SK-N-MC (cell line): ENCODE results near the gene UBA5.
A peak's percentile ranks its signal among the peaks of the same experiment; 100 is the strongest.
"Not testable (repeated sequence)": the region's sequence is repeated elsewhere in the genome, so short reads cannot be mapped to it uniquely, and the experiment has no call there.

Experiments used
- DNase-seq: peaks from one replicate; pipeline ENCODE4 v3.0.0-alpha.2; 2011; ENCODE audit warnings: low read depth, low spot score
- H3K27ac ChIP-seq: fragments of 200-600 bp; sonication (generic); 2 replicates; pipeline ENCODE4 v1.5.1; 2016; ENCODE audit warnings: mixed run types
- H3K36me3 ChIP-seq: fragments of 200-600 bp; sonication (generic); 2 replicates; pipeline ENCODE4 v1.6.1; 2017; ENCODE audit warnings: antibody characterized with exemption, low read length, mixed read lengths; ENCODE audit not compliant: insufficient read depth
- H3K4me3 ChIP-seq: fragments of 200-600 bp; sonication (generic); 2 replicates; pipeline ENCODE4 v1.5.1; 2016
- H3K9ac ChIP-seq: fragments of 200-600 bp; sonication (generic); 2 replicates; pipeline ENCODE4 v1.8.0; 2017; ENCODE audit warnings: mixed run types, mixed read lengths; ENCODE audit not compliant: insufficient read length
- H3K9me3 ChIP-seq: fragments of 200-600 bp; sonication (generic); 2 replicates; pipeline ENCODE4 v1.6.1; 2017; ENCODE audit warnings: low read depth, mild to moderate bottlenecking, antibody characterized with exemption, low read length, moderate library complexity, mixed read lengths
- EZH2 ChIP-seq: fragments of 200-600 bp; sonication (generic); IDR thresholded peaks from one replicate; pipeline ENCODE4 v1.6.1; 2017; ENCODE audit warnings: antibody characterized with exemption
- FOXP2 ChIP-seq: optimal IDR thresholded peaks from 2 replicates; pipeline ENCODE3; 2011; ENCODE audit warnings: mild to moderate bottlenecking, moderate library complexity; ENCODE audit not compliant: insufficient read depth; ENCODE audit errors: extremely low read length, control extremely low read depth
- POLR2AphosphoS5 ChIP-seq: IDR thresholded peaks from 2 replicates; pipeline ENCODE4 v1.6.1; 2012; ENCODE audit warnings: mild to moderate bottlenecking, low read depth, low read length, borderline replicate concordance

The UBA5 gene

GRCh38 chr3:132660052-132660810, at the start of gene UBA5:
UBA5 (plus strand) TSS chr3:132660329; CDS start chr3:132660538, 209 bp downstream.
- DNase-seq, result peak; percentile 64
- Histone ChIP-seq H3K9me3 (no peaks in the 10 kb centered on the region), H3K36me3 (0 out of 2 replicates have a peak, but pooled peaks cover 6% of the 10 kb centered on the region), H3K4me3 (peak within 1 kb of the TSS; percentile 85), H3K27ac (peak within 1 kb of the TSS; percentile 62), H3K9ac (peak within 1 kb of the TSS; percentile 92)
- TF ChIP-seq POLR2AphosphoS5 (peak; percentile 95), FOXP2 (peak; percentile 67), EZH2 (no peak)

GRCh38 chr3:132615301-132615700, 44.8 kb upstream of the UBA5 start:
- H3K9me3 ChIP-seq, H3K4me3 ChIP-seq, H3K36me3 ChIP-seq, H3K27ac ChIP-seq, H3K9ac ChIP-seq, DNase-seq: not testable (repeated sequence)

DNA sequence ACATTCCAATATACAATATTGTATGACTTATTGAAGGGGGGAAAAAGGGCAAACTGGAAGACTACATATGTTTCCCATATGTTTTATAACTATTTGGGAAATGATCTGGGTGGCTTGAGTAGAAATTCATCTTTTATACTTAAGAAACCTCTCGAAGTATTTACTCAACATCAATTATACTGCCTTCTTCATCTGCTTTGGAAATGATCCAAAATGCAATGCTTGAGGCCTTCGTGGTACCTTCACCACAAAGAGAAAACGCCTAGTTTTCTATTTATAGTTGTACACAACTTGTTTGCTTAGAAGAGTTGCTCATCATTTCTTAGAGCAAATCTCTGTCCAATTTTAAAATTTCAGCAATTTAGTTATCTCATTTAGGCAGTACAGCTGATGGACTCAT, 44.2 kb upstream of the UBA5 start:
- H3K4me3 ChIP-seq, result no peak overlapping the region
- no peak overlapping the region for H3K9ac ChIP-seq
- DNase-seq, result no peak

DNA sequence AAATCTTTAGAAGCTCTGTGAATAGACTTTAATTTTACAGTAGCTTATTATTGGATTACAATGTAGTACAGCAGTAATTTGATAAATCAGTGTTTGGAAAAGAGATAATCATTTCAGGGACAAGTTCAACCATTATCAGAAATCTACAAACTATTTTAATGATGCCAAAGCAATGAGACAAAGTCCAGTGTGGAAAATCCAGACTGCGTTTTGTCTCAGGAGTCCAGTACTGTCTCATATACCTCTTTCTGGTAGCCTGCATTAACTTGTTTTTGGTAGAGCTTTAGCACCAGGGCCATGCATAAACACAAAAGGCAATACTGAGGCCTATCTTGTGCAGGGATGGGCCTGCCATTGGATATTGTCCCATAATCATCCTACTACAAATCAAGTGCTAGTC, 43.3 kb upstream of the UBA5 start:
- TF ChIP-seq FOXP2 (no peak), POLR2AphosphoS5 (no peak), EZH2 (no peak)
- DNase-seq, result no peak
- H3K27ac ChIP-seq, result no peak overlapping the region
- H3K4me3 ChIP-seq, result no peak overlapping the region
- H3K9me3 ChIP-seq, result no peaks in the 10 kb centered on the region
- no peak overlapping the region for H3K9ac ChIP-seq
- peaks cover 12% of the 10 kb centered on the region for H3K36me3 ChIP-seq

More for the DNA sequence above, 44.2 kb upstream of the UBA5 start:
- Histone ChIP-seq H3K27ac (no peak overlapping the region), H3K9me3 (no peaks in the 10 kb centered on the region), H3K36me3 (peaks cover 9% of the 10 kb centered on the region)
- TF ChIP-seq FOXP2, result no peak
- no peak for TF ChIP-seq EZH2

- TF ChIP-seq EZH2 (no peak), FOXP2 (no peak), POLR2AphosphoS5 (no peak)
- Histone ChIP-seq H3K36me3 (peaks cover 5% of the 10 kb centered on the region), H3K9me3 (no peaks in the 10 kb centered on the region), H3K27ac (no peak overlapping the region; the same call in 1 of the 2 replicates), H3K9ac (no peak overlapping the region), H3K4me3 (no peak overlapping the region)
- DNase-seq, result peak; percentile 12
These were observed 38.0 kb upstream of the UBA5 start for GRCh38 chr3:132622148-132622547.

- H3K9ac ChIP-seq, result no peak overlapping the region
- no peak for DNase-seq
- no peak for TF ChIP-seq FOXP2
- TF ChIP-seq POLR2AphosphoS5, result no peak
- TF ChIP-seq EZH2, result no peak
- H3K27ac ChIP-seq, result peak overlapping the region; percentile 0; the same call in 1 of the 2 replicates
- no peak overlapping the region for H3K4me3 ChIP-seq
- H3K9me3 ChIP-seq, result no peaks in the 10 kb centered on the region
- peaks cover 5% of the 10 kb centered on the region for H3K36me3 ChIP-seq
These were observed 37.4 kb upstream of the UBA5 start for GRCh38 chr3:132622761-132623160.

DNA sequence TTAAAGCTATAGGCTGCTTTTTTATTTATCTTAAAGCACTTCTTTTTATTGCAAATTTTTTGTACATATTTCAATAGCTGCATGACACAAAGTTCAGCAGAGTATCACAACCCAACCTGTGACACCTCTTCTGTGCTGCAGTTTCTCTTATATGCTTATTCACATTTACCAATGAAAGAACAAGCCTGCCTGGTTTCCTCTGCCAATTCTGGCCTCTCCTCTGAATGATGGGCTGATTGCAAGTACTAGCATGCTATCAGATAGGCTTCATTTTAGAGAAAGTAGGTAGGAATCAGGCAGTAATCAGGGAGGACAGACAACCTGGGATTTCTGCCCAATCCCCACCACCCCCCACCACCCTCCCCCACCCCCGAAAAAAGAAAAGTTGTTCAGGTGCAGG, 36.5 kb upstream of the UBA5 start:
- no peak for DNase-seq
- H3K27ac ChIP-seq, result no peak overlapping the region
- TF ChIP-seq EZH2 (no peak), POLR2AphosphoS5 (no peak), FOXP2 (no peak)
- H3K4me3 ChIP-seq, result no peak overlapping the region
- H3K9me3 ChIP-seq, result no peaks in the 10 kb centered on the region
- no peak overlapping the region for H3K9ac ChIP-seq
- H3K36me3 ChIP-seq, result peaks cover 5% of the 10 kb centered on the region

DNA sequence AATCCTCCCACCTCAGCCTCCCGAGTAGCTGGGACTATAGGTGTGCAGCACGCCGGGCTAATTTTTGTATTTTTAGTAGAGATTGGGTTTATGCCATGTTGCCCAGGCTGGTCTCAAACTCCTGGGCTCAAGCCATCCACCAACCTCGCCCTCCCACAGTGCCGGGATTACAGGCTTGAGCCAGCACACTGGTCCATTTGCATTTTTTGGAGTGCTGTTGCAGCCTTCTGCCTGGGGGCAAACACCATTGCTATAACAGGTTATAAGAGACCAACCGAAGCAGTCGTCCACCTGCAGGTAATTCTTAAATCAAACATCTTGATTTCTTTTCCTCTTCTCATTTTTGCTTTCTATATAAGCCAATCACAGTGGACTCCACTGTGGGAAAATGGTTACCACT, 35.3 kb upstream of the UBA5 start:
- H3K27ac ChIP-seq, result no peak overlapping the region

DNA sequence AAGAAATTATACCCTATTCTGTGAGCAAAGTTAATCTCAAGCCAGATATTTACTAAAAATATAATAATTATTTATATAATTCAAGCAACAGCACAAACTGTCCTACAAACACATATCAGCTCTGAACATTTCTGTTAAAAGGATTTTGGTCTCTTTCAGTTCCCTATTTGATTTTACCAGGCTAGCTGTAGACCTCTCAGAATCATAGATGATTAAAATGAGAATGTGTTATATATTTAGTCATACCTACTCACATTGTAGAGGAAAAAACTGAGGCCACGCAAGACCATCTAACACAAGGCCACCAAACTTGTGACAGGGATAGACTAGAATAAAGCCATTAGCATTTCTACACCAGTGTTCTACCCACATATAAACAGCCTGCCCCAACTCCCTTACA, 34.5 kb upstream of the UBA5 start:
- TF ChIP-seq POLR2AphosphoS5, result no peak
- no peak for TF ChIP-seq FOXP2
- no peak overlapping the region for H3K27ac ChIP-seq
- DNase-seq, result no peak

More for the DNA sequence above, 35.3 kb upstream of the UBA5 start:
- Histone ChIP-seq H3K9ac (no peak overlapping the region), H3K9me3 (no peaks in the 10 kb centered on the region), H3K36me3 (peaks cover 5% of the 10 kb centered on the region), H3K4me3 (no peak overlapping the region)
- TF ChIP-seq POLR2AphosphoS5 (no peak), EZH2 (no peak), FOXP2 (no peak)
- DNase-seq, result no peak

More for the DNA sequence above, 34.5 kb upstream of the UBA5 start:
- H3K36me3 ChIP-seq, result peaks cover 5% of the 10 kb centered on the region
- no peaks in the 10 kb centered on the region for H3K9me3 ChIP-seq
- no peak overlapping the region for H3K9ac ChIP-seq
- H3K4me3 ChIP-seq, result no peak overlapping the region
